H9 (cell line): ENCODE measurements around the gene LTBP4. TPM values are rescaled to one million over a fixed set of nuclear protein-coding genes. Genes with fewer than 3 reads are reported as not detected.

Experiments
- DNase-seq: peaks from one replicate; pipeline ENCODE4 v3.0.0-alpha.2; 2017
- H2AFZ ChIP-seq: one replicate; pipeline ENCODE4 v1.6.1; 2013; ENCODE audit warnings: mild to moderate bottlenecking, low read length, control low read depth, moderate library complexity
- H2AK5ac ChIP-seq: 2 replicates; pipeline ENCODE4 v1.6.1; 2013; ENCODE audit warnings: low read length, control low read depth, mixed read lengths; ENCODE audit not compliant: insufficient read length
- H2BK120ac ChIP-seq: one replicate; pipeline ENCODE4 v1.6.1; 2013; ENCODE audit warnings: low read depth, mild to moderate bottlenecking, low read length, control low read depth, inconsistent platforms; ENCODE audit not compliant: poor library complexity, severe bottlenecking
- H2BK12ac ChIP-seq: 2 replicates; pipeline ENCODE4 v1.6.1; 2013; ENCODE audit warnings: low read length, control low read depth, mixed read lengths, low read depth; ENCODE audit not compliant: insufficient read length
- H2BK15ac ChIP-seq: 2 replicates; pipeline ENCODE4 v1.6.1; 2013; ENCODE audit warnings: low read depth, low read length, control low read depth
- H2BK20ac ChIP-seq: one replicate; pipeline ENCODE4 v1.6.1; 2013; ENCODE audit warnings: low read depth, mild to moderate bottlenecking, low read length, control low read depth, inconsistent platforms; ENCODE audit not compliant: poor library complexity, severe bottlenecking
- H2BK5ac ChIP-seq: 2 replicates; pipeline ENCODE4 v1.6.1; 2013; ENCODE audit warnings: low read length, control low read depth, mixed read lengths; ENCODE audit not compliant: insufficient read length
- H3K14ac ChIP-seq: 2 replicates; pipeline ENCODE4 v1.6.1; 2013; ENCODE audit warnings: low read length, control low read depth; ENCODE audit not compliant: insufficient read depth
- H3K18ac ChIP-seq: 2 replicates; pipeline ENCODE4 v1.6.1; 2013; ENCODE audit warnings: low read depth, mild to moderate bottlenecking, mixed read lengths, low read length, control low read depth; ENCODE audit not compliant: insufficient read length
- H3K23ac ChIP-seq: 2 replicates; pipeline ENCODE4 v1.6.1; 2013; ENCODE audit warnings: low read length, control low read depth, mixed read lengths, low read depth; ENCODE audit not compliant: insufficient read length
- H3K23me2 ChIP-seq: 2 replicates; pipeline ENCODE4 v1.6.1; 2013; ENCODE audit warnings: low read depth, mild to moderate bottlenecking, mixed read lengths, low read length, control low read depth; ENCODE audit not compliant: insufficient read length, poor library complexity, severe bottlenecking
- H3K27ac ChIP-seq: 2 replicates; pipeline ENCODE4 v1.5.1; 2013; ENCODE audit warnings: low read length, control low read depth, mixed read lengths, low read depth; ENCODE audit not compliant: insufficient read length
- H3K27me3 ChIP-seq: 2 replicates; pipeline ENCODE4 v1.6.1; 2013; ENCODE audit warnings: low read length, control low read depth, inconsistent platforms; ENCODE audit not compliant: insufficient read depth
- H3K4ac ChIP-seq: 2 replicates; pipeline ENCODE4 v1.6.1; 2013; ENCODE audit warnings: low read depth, mild to moderate bottlenecking, control low read depth, inconsistent platforms, low read length, moderate library complexity
- H3K4me1 ChIP-seq: 2 replicates; pipeline ENCODE4 v1.6.1; 2013; ENCODE audit warnings: low read length, control low read depth, inconsistent platforms; ENCODE audit not compliant: insufficient read depth
- H3K4me2 ChIP-seq: 2 replicates; pipeline ENCODE4 v1.6.1; 2013; ENCODE audit warnings: low read length, control low read depth, mixed read lengths; ENCODE audit not compliant: insufficient read length, insufficient read depth
- H3K56ac ChIP-seq: 2 replicates; pipeline ENCODE4 v1.6.1; 2013; ENCODE audit warnings: low read depth, mild to moderate bottlenecking, mixed read lengths, low read length, control low read depth; ENCODE audit not compliant: insufficient read length
- H3K79me1 ChIP-seq: 2 replicates; pipeline ENCODE4 v1.6.1; 2013; ENCODE audit warnings: low read depth, mild to moderate bottlenecking, moderate library complexity, low read length, control low read depth, inconsistent platforms; ENCODE audit not compliant: insufficient read depth, poor library complexity, severe bottlenecking
- H3K79me2 ChIP-seq: 2 replicates; pipeline ENCODE4 v1.6.1; 2013; ENCODE audit warnings: low read length, control low read depth, inconsistent platforms; ENCODE audit not compliant: insufficient read depth
- H3K9ac ChIP-seq: 2 replicates; pipeline ENCODE4 v1.6.1; 2013; ENCODE audit warnings: low read length, control low read depth, mixed read lengths; ENCODE audit not compliant: insufficient read length; ENCODE audit errors: extremely low read depth
- H3K9me3 ChIP-seq: one replicate; pipeline ENCODE4 v1.6.1; 2013; ENCODE audit warnings: low read depth, low read length, inconsistent platforms; ENCODE audit not compliant: control insufficient read depth
- H3T11ph ChIP-seq: one replicate; pipeline ENCODE4 v1.6.1; 2013; ENCODE audit warnings: mild to moderate bottlenecking, low read length, control low read depth, inconsistent platforms
- H4K20me1 ChIP-seq: one replicate; pipeline ENCODE4 v1.6.1; 2013; ENCODE audit not compliant: control insufficient read depth, insufficient read length, insufficient read depth
- H4K5ac ChIP-seq: 2 replicates; pipeline ENCODE4 v1.6.1; 2013; ENCODE audit warnings: low read depth, mild to moderate bottlenecking, mixed read lengths, low read length, control low read depth; ENCODE audit not compliant: insufficient read length
- H4K8ac ChIP-seq: replicated peaks from 2 replicates; pipeline ENCODE4 v1.6.1; 2013; ENCODE audit warnings: low read length, control low read depth, mixed read lengths, low read depth; ENCODE audit not compliant: insufficient read length
- H4K91ac ChIP-seq: 2 replicates; pipeline ENCODE4 v1.6.1; 2013; ENCODE audit warnings: low read depth, mild to moderate bottlenecking, moderate library complexity, mixed read lengths, low read length, control low read depth; ENCODE audit not compliant: insufficient read length
- H3K27ac Mint-ChIP-seq, 3 experiments: 2 replicates in 2 of 3; 3 replicates in 1 of 3; pipeline ENCODE4 v1.8.0; 2020 to 2021; ENCODE audit warnings: mixed read lengths in 3 of 3, mild to moderate bottlenecking in 1 of 3, moderate library complexity in 1 of 3
- H3K27me3 Mint-ChIP-seq: 2 replicates; pipeline ENCODE4 v1.8.0; 2021; ENCODE audit warnings: low read depth, mild to moderate bottlenecking, moderate library complexity, mixed read lengths
- H3K36me3 Mint-ChIP-seq, 3 experiments: 2 replicates in 2 of 3; 3 replicates in 1 of 3; pipeline ENCODE4 v1.8.0; 2020 to 2021; ENCODE audit warnings: low read depth in 3 of 3, mixed read lengths in 3 of 3; ENCODE audit not compliant: insufficient read depth in 1 of 3
- H3K4me1 Mint-ChIP-seq, 2 experiments: 2 replicates each; pipeline ENCODE4 v1.8.0; 2020; ENCODE audit warnings: mixed read lengths in 2 of 2
- H3K4me3 Mint-ChIP-seq, 2 experiments: 2 replicates in 1 of 2; 3 replicates in 1 of 2; pipeline ENCODE4 v1.8.0; 2020 to 2021; ENCODE audit warnings: mild to moderate bottlenecking in 2 of 2, mixed read lengths in 2 of 2, moderate library complexity in 1 of 2
- H3K9me3 Mint-ChIP-seq, 2 experiments: 2 replicates in 1 of 2; 3 replicates in 1 of 2; pipeline ENCODE4 v1.8.0; 2020; ENCODE audit warnings: mild to moderate bottlenecking in 2 of 2, mixed read lengths in 2 of 2, moderate library complexity in 1 of 2
- CTCF ChIP-seq: fragments of 200-600 bp; sonication (generic); conservative IDR thresholded peaks from 3 replicates; pipeline ENCODE4 v1.8.0; 2021; ENCODE audit warnings: antibody characterized with exemption, mild to moderate bottlenecking
- WGBS: extraction: QIAGEN DNeasy Blood & Tissue Kit; methylation state at CpG from one replicate; pipeline ENCODE4 v1.1.7; 2013; ENCODE audit warnings: missing lambda C conversion rate, low lambda C conversion rate, mixed read lengths; ENCODE audit not compliant: insufficient read length; ENCODE audit errors: extremely low coverage; 5-methylcytosine and 5-hydroxymethylcytosine counted together
- total RNA-seq: library from RNA; stranded (reverse); gene quantifications from 2 replicates; pipeline ENCODE4 v1.2.1, GENCODE V29; 2021

LTBP4 gene
- total RNA-seq, 1 experiment from 2014 or later = 129 TPM

- H3K9me3 Mint-ChIP-seq = no peaks in the 10 kb centered on the region; a peak in 1 of 5 replicates
- no peak overlapping the region for H2BK15ac ChIP-seq
- H4K5ac ChIP-seq = no peak overlapping the region
- H2BK5ac ChIP-seq = no peak overlapping the region
- no peak overlapping the region for H3T11ph ChIP-seq
- DNase-seq = peak; percentile 23
- no peak overlapping the region for H4K8ac ChIP-seq
- H3K4me2 ChIP-seq = no peak overlapping the region
- H3K4me1 Mint-ChIP-seq = peaks cover 20 to 44% of the 10 kb centered on the region in 2 experiments
- H2AK5ac ChIP-seq = no peak overlapping the region
- no peaks in the 10 kb centered on the region for H3K4me1 ChIP-seq
- H3K4ac ChIP-seq = no peak overlapping the region
- H3K79me1 ChIP-seq = no peaks in the 10 kb centered on the region
- H3K9me3 ChIP-seq = no peaks in the 10 kb centered on the region
- H4K91ac ChIP-seq = no peak overlapping the region
- H3K27ac Mint-ChIP-seq = no peak overlapping the region
- no peak overlapping the region for H2AFZ ChIP-seq
- H3K56ac ChIP-seq = no peak overlapping the region
- no peak for TF ChIP-seq CTCF
- H3K14ac ChIP-seq = no peak overlapping the region
- H3K9ac ChIP-seq = no peak overlapping the region
- H3K27me3 ChIP-seq = peaks cover 8% of the 10 kb centered on the region; the same call in 1 of the 2 replicates
- no peak overlapping the region for H2BK120ac ChIP-seq
- H3K36me3 Mint-ChIP-seq = peaks cover 9 to 32% (median 18%) of the 10 kb centered on the region in 3 experiments; a peak in 6 of 7 replicates
- H3K27ac ChIP-seq = no peak overlapping the region
- no CpG with 5 or more reads among the region's 15 CpGs for whole genome bisulfite sequencing
- H3K79me2 ChIP-seq = no peaks in the 10 kb centered on the region
- H3K23ac ChIP-seq = no peak overlapping the region
- peaks cover 63% of the 10 kb centered on the region for H3K27me3 Mint-ChIP-seq
- no peak overlapping the region for H3K18ac ChIP-seq
- peaks cover 4% of the 10 kb centered on the region for H4K20me1 ChIP-seq
- H3K23me2 ChIP-seq = peaks cover 22% of the 10 kb centered on the region
- H2BK20ac ChIP-seq = no peak overlapping the region
- no peak overlapping the region for H3K4me3 Mint-ChIP-seq
- no peak overlapping the region for H2BK12ac ChIP-seq
These were observed 9.9 kb downstream of the LTBP4 start for GRCh38 chr19:40611096-40611495.
